B cell (primary cell): ENCODE measurements around the gene STRA8.

Experiments used
- CTCF ChIP-seq: fragments of 200-600 bp; IDR thresholded peaks from one replicate; pipeline ENCODE4 v1.8.0; 2022; ENCODE audit warnings: antibody characterized with exemption, mild to moderate bottlenecking
- EZH2 ChIP-seq: IDR thresholded peaks from 2 replicates; pipeline ENCODE4 v1.6.1; 2012; ENCODE audit warnings: borderline replicate concordance, low read depth, mild to moderate bottlenecking, moderate library complexity, low read length; ENCODE audit not compliant: insufficient read depth, poor library complexity, severe bottlenecking

GRCh38 chr7:135190703-135191102 is 42.9 kb upstream of the STRA8 start:
- TF ChIP-seq CTCF = no peak
- TF ChIP-seq EZH2 = no peak
